ENCODE data around the gene TCEANC2.

DNA sequence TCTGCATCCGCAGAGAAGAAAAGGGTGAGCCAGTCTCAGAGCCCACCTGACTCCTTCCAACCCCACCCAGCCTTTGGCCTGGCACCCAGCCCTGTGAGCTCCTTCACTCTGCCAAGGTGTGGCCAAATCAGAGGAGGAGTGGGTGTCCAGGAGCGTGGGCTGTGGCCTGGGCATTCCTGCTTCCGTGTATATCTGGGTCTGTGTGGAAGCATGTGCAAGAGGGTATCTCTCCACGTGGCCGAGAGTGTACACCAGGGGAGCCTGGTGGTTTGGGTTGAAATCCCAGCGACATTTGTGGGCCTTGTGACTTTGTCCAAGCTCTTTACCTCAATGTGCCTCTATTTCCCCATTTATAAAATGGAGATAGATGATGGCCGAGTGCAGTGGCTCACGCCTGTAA, 69.6 kb downstream of the TCEANC2 start:
- TF ChIP-seq POLR2A (IDR thresholded peaks at IDR 0.05): no peak
- TF ChIP-seq, protein P1, sequence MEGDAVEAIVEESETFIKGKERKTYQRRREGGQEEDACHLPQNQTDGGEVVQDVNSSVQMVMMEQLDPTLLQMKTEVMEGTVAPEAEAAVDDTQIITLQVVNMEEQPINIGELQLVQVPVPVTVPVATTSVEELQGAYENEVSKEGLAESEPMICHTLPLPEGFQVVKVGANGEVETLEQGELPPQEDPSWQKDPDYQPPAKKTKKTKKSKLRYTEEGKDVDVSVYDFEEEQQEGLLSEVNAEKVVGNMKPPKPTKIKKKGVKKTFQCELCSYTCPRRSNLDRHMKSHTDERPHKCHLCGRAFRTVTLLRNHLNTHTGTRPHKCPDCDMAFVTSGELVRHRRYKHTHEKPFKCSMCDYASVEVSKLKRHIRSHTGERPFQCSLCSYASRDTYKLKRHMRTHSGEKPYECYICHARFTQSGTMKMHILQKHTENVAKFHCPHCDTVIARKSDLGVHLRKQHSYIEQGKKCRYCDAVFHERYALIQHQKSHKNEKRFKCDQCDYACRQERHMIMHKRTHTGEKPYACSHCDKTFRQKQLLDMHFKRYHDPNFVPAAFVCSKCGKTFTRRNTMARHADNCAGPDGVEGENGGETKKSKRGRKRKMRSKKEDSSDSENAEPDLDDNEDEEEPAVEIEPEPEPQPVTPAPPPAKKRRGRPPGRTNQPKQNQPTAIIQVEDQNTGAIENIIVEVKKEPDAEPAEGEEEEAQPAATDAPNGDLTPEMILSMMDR (IDR thresholded peaks at IDR 0.05): no peak

Data from uterus (tissue), 2 donors.